Mesothelial cell of epicardium (in vitro differentiated cells): ENCODE data around the gene ZNF516. TPM values are rescaled to one million over a fixed set of nuclear protein-coding genes. Genes with fewer than 3 reads are reported as not detected.

Experiments
- DNase-seq, 2 experiments: peaks; one replicate each; pipeline ENCODE4 v3.0.0; 2021; ENCODE audit warnings: low spot score in 2 of 2; ENCODE audit not compliant: unreplicated experiment in 2 of 2
- H3K27ac Mint-ChIP-seq: 2 replicates; pipeline ENCODE4 v1.8.0; 2021; ENCODE audit warnings: mixed read lengths
- H3K27me3 Mint-ChIP-seq: 2 replicates; pipeline ENCODE4 v1.8.0; 2021; ENCODE audit warnings: low read depth, mixed read lengths
- H3K36me3 Mint-ChIP-seq: 2 replicates; pipeline ENCODE4 v1.8.0; 2021; ENCODE audit warnings: mixed read lengths
- H3K4me1 Mint-ChIP-seq: 2 replicates; pipeline ENCODE4 v1.8.0; 2021; ENCODE audit warnings: mixed read lengths
- H3K4me3 Mint-ChIP-seq: 2 replicates; pipeline ENCODE4 v1.8.0; 2021; ENCODE audit warnings: mild to moderate bottlenecking, moderate library complexity, mixed read lengths
- H3K9me3 Mint-ChIP-seq: 2 replicates; pipeline ENCODE4 v1.8.0; 2021; ENCODE audit warnings: mixed read lengths
- total RNA-seq: library from RNA; stranded (reverse); gene quantifications from 3 replicates; pipeline ENCODE4 v1.2.1, GENCODE V29; 2021
- TF ChIP-seq, protein P1 (sequence below): fragments of 200-600 bp; sonication (generic); IDR thresholded peaks from one replicate; pipeline ENCODE4 v1.5.0; 2021; ENCODE audit warnings: antibody characterized with exemption; ENCODE audit not compliant: unreplicated experiment

The ZNF516 gene
- total RNA-seq, 1 donor from 2014 or later, result 92.1 TPM

DNA sequence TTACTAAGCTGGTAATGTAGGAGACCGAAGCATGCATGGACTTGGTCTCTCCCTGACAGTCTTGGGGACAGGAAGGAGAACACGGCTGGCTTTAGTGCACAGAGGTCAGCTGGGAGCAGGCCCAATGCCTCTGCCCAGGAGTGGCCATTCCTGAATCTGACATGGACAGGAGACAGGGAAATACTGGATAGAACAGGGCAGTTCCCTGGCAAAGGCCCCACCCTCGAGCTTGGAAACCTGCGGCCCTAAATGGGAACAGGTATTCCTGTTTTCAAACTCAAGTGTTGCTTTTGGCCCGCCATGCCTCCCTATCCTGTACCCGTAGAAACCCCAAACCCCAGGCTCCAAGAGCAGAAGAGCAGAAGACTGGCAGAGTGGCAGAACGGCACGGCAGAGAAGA is 107.4 kb downstream of the ZNF516 start:
- Mint-ChIP-seq H3K27ac (no peak overlapping the region), H3K36me3 (peaks cover 14% of the 10 kb centered on the region), H3K9me3 (peaks cover 5% of the 10 kb centered on the region), H3K4me1 (peaks cover 15% of the 10 kb centered on the region), H3K4me3 (no peak overlapping the region), H3K27me3 (no peaks in the 10 kb centered on the region)
- DNase-seq, result no peak
- TF ChIP-seq, protein P1, sequence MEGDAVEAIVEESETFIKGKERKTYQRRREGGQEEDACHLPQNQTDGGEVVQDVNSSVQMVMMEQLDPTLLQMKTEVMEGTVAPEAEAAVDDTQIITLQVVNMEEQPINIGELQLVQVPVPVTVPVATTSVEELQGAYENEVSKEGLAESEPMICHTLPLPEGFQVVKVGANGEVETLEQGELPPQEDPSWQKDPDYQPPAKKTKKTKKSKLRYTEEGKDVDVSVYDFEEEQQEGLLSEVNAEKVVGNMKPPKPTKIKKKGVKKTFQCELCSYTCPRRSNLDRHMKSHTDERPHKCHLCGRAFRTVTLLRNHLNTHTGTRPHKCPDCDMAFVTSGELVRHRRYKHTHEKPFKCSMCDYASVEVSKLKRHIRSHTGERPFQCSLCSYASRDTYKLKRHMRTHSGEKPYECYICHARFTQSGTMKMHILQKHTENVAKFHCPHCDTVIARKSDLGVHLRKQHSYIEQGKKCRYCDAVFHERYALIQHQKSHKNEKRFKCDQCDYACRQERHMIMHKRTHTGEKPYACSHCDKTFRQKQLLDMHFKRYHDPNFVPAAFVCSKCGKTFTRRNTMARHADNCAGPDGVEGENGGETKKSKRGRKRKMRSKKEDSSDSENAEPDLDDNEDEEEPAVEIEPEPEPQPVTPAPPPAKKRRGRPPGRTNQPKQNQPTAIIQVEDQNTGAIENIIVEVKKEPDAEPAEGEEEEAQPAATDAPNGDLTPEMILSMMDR, result no peak

DNA sequence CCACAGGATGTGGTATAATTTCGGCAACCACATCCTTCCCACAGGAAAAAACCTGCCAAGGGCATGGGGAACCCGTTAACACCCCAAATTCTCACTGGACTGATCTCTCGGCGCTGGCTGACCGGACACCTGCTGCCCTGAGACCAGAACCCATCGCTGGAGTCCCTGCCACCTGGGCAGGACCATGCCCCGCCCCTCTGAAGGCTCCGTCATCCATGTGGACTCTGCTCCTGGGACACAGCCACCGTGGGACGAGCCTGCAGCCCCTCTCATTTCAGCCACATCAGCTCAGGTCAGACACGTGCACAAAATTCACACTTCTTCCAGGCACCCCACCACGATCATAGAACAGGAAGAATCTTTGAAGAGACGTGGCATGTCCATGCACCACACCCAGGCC is 108.2 kb downstream of the ZNF516 start:
- no peak overlapping the region for H3K4me3 Mint-ChIP-seq
- H3K36me3 Mint-ChIP-seq, result peaks cover 14% of the 10 kb centered on the region
- TF ChIP-seq, protein P1, result no peak
- H3K27me3 Mint-ChIP-seq, result no peaks in the 10 kb centered on the region
- H3K27ac Mint-ChIP-seq, result no peak overlapping the region
- DNase-seq, result no peak
- peaks cover 12% of the 10 kb centered on the region for H3K4me1 Mint-ChIP-seq
- peaks cover 5% of the 10 kb centered on the region for H3K9me3 Mint-ChIP-seq

DNA sequence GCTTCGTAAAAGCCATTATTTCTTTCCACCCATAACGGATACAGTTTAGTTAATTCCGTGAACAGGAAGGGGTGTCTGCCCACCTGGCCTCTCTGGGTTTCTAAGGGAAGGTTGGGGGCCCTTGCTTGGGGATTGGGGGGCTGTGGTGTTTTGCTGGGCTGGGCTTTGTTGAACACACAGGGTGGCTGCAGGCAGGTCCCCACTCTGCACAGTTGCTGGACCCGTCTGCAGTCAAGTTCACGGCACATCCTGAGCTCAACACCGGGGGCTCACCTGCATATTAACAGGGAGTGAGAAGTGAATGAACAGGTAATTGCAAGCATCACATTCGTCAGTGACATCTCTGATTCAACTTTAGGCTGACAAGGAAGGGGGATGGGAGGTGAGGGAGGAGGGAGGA is 109.0 kb downstream of the ZNF516 start:
- DNase-seq, result no peak
- TF ChIP-seq, protein P1, result no peak
- H3K4me3 Mint-ChIP-seq, result no peak overlapping the region
- H3K27ac Mint-ChIP-seq, result no peak overlapping the region
- peaks cover 5% of the 10 kb centered on the region for H3K9me3 Mint-ChIP-seq
- H3K4me1 Mint-ChIP-seq, result peaks cover 16% of the 10 kb centered on the region
- H3K27me3 Mint-ChIP-seq, result no peaks in the 10 kb centered on the region
- peaks cover 14% of the 10 kb centered on the region for H3K36me3 Mint-ChIP-seq

DNA sequence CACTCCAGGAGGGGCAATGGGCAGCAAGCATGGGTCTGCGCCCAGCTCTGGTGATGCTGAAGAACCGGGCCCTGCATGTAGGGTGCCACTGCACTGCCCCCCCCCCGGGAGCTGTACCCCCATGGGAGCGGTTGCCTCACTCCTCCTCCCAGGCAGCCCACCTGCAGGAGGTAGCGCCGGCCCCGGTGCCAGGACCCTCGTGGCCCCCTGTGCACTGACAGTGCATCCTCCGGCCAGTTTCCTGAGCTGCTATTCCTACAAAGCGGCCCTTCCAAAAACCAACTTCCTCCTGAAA is 109.4 kb downstream of the ZNF516 start:
- Mint-ChIP-seq H3K9me3 (peaks cover 5% of the 10 kb centered on the region), H3K27me3 (no peaks in the 10 kb centered on the region), H3K27ac (no peak overlapping the region), H3K4me3 (no peak overlapping the region), H3K4me1 (peaks cover 18% of the 10 kb centered on the region), H3K36me3 (peaks cover 14% of the 10 kb centered on the region)
- TF ChIP-seq, protein P1, result no peak
- no peak for DNase-seq

DNA sequence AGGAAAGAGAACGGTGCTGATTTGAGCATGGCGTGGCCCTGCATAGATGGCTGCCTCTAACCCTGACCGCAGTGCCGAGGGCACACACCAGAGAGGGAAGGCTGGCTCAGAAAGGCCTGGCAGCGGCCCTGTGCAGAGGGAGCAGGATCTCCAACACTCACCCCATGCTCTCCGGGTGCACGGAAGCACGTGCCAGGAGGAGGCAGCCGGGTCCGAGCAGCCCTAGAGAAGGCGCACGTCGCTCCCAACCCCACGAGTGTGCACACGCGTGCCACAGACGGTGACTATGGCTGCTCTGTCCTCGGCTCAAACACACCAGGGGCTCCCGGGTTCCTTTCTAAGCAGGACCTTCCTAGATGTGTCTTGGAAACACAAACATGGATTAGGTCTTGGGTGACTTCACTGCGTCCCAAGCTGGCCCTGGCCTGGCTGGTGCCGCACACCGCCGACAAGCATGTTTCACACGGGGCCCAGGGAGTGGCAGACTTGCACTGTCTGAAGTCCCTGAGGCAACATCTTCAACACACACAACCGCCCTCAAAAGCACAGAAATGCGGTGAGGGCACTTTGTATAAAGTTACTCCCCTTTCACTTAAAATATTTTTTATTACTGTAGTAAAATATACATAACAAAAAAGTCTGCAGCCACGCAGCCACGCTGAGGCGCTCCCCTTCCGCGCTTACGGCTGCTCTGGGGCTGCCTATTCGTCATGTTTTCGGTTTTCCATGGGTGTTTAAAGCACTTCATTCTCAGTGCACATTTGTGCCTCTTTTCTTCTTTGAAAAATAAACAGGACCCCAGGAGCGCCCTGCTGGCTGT is 110.0 kb downstream of the ZNF516 start:
- Mint-ChIP-seq H3K27ac (no peak overlapping the region), H3K4me1 (peaks cover 18% of the 10 kb centered on the region)

More for the DNA sequence above, 110.0 kb downstream of the ZNF516 start:
- Mint-ChIP-seq H3K9me3 (peaks cover 5% of the 10 kb centered on the region), H3K27me3 (no peaks in the 10 kb centered on the region), H3K36me3 (peaks cover 19% of the 10 kb centered on the region), H3K4me3 (no peak overlapping the region)
- TF ChIP-seq, protein P1, result no peak
- no peak for DNase-seq
